Measurements from ENCODE around the gene SNTB2.

Gene SNTB2

GRCh38 chr16:69301861-69302260 is 114.9 kb downstream of the SNTB2 start:
- no peak for TF ChIP-seq YY1 (IDR thresholded peaks at IDR 0.05; ENCODE audit: low read depth)
- TF ChIP-seq REST (IDR thresholded peaks at IDR 0.05; ENCODE audit: low read depth) = no peak
- no peak for TF ChIP-seq NFIC (IDR thresholded peaks at IDR 0.05)
- TF ChIP-seq ZBTB7A (IDR thresholded peaks at IDR 0.05; ENCODE audit: low read depth) = no peak
- TF ChIP-seq EGR1 (IDR thresholded peaks at IDR 0.05) = no peak
- TF ChIP-seq TCF12 (IDR thresholded peaks at IDR 0.05; ENCODE audit: low read depth) = no peak
- TF ChIP-seq RAD21 (IDR thresholded peaks at IDR 0.05; ENCODE audit: low read depth) = no peak
- no peak for TF ChIP-seq MAX (IDR thresholded peaks at IDR 0.05)
- TF ChIP-seq CEBPB (IDR thresholded peaks at IDR 0.05) = no peak
- no peak for TF ChIP-seq USF1 (IDR thresholded peaks at IDR 0.05)
- TF ChIP-seq TAF1 (IDR thresholded peaks at IDR 0.05; ENCODE audit: low read depth) = no peak
- no peak for TF ChIP-seq TEAD4 (IDR thresholded peaks at IDR 0.05)
- TF ChIP-seq EP300 (IDR thresholded peaks at IDR 0.05; ENCODE audit: borderline replicate concordance) = no peak
- TF ChIP-seq FOXM1 (IDR thresholded peaks at IDR 0.05; ENCODE audit: borderline replicate concordance, low read depth) = no peak
- TF ChIP-seq CREB1 (IDR thresholded peaks at IDR 0.05; ENCODE audit: low read depth) = no peak

- TF ChIP-seq RAD21 (IDR thresholded peaks at IDR 0.05; ENCODE audit: low read depth) (no peak), EGR1 (IDR thresholded peaks at IDR 0.05) (no peak), TAF1 (IDR thresholded peaks at IDR 0.05; ENCODE audit: low read depth) (no peak), CEBPB (IDR thresholded peaks at IDR 0.05) (no peak), FOXM1 (IDR thresholded peaks at IDR 0.05; ENCODE audit: borderline replicate concordance, low read depth) (no peak), NFIC (IDR thresholded peaks at IDR 0.05) (no peak)
These were observed 115.3 kb downstream of the SNTB2 start for GRCh38 chr16:69302301-69302700.

- TF ChIP-seq YY1 (IDR thresholded peaks at IDR 0.05; ENCODE audit: low read depth) (no peak), RAD21 (IDR thresholded peaks at IDR 0.05; ENCODE audit: low read depth) (no peak), ZBTB7A (IDR thresholded peaks at IDR 0.05; ENCODE audit: low read depth) (no peak), EGR1 (IDR thresholded peaks at IDR 0.05) (no peak), USF1 (IDR thresholded peaks at IDR 0.05) (no peak), EP300 (IDR thresholded peaks at IDR 0.05; ENCODE audit: borderline replicate concordance) (no peak), REST (IDR thresholded peaks at IDR 0.05; ENCODE audit: low read depth) (no peak), MAX (IDR thresholded peaks at IDR 0.05) (no peak), NFIC (IDR thresholded peaks at IDR 0.05) (no peak), CEBPB (IDR thresholded peaks at IDR 0.05) (no peak), TAF1 (IDR thresholded peaks at IDR 0.05; ENCODE audit: low read depth) (no peak), TCF12 (IDR thresholded peaks at IDR 0.05; ENCODE audit: low read depth) (no peak), FOXM1 (IDR thresholded peaks at IDR 0.05; ENCODE audit: borderline replicate concordance, low read depth) (no peak), TEAD4 (IDR thresholded peaks at IDR 0.05) (no peak), CREB1 (IDR thresholded peaks at IDR 0.05; ENCODE audit: low read depth) (no peak)
These were observed 119.1 kb downstream of the SNTB2 start for GRCh38 chr16:69306031-69306430.

- no peak for TF ChIP-seq NFIC (IDR thresholded peaks at IDR 0.05)
- TF ChIP-seq YY1 (IDR thresholded peaks at IDR 0.05; ENCODE audit: low read depth) = no peak
These were observed 120.1 kb downstream of the SNTB2 start for GRCh38 chr16:69307091-69307490.

- TF ChIP-seq RAD21 (IDR thresholded peaks at IDR 0.05; ENCODE audit: low read depth) = no peak
- no peak for TF ChIP-seq USF1 (IDR thresholded peaks at IDR 0.05)
- no peak for TF ChIP-seq ZBTB7A (IDR thresholded peaks at IDR 0.05; ENCODE audit: low read depth)
- TF ChIP-seq EGR1 (IDR thresholded peaks at IDR 0.05) = no peak
- TF ChIP-seq EP300 (IDR thresholded peaks at IDR 0.05; ENCODE audit: borderline replicate concordance) = no peak
- TF ChIP-seq YY1 (IDR thresholded peaks at IDR 0.05; ENCODE audit: low read depth) = no peak
- TF ChIP-seq TAF1 (IDR thresholded peaks at IDR 0.05; ENCODE audit: low read depth) = no peak
These were observed 120.9 kb downstream of the SNTB2 start for GRCh38 chr16:69307856-69308255.

GRCh38 chr16:69309316-69309715 is 122.4 kb downstream of the SNTB2 start:
- TF ChIP-seq CREB1 (IDR thresholded peaks at IDR 0.05; ENCODE audit: low read depth) (no peak), USF1 (IDR thresholded peaks at IDR 0.05) (no peak), RAD21 (IDR thresholded peaks at IDR 0.05; ENCODE audit: low read depth) (no peak), EP300 (IDR thresholded peaks at IDR 0.05; ENCODE audit: borderline replicate concordance) (no peak), YY1 (IDR thresholded peaks at IDR 0.05; ENCODE audit: low read depth) (no peak), FOXM1 (IDR thresholded peaks at IDR 0.05; ENCODE audit: borderline replicate concordance, low read depth) (no peak), MAX (IDR thresholded peaks at IDR 0.05) (no peak), TCF12 (IDR thresholded peaks at IDR 0.05; ENCODE audit: low read depth) (no peak), CEBPB (IDR thresholded peaks at IDR 0.05) (no peak), REST (IDR thresholded peaks at IDR 0.05; ENCODE audit: low read depth) (no peak), EGR1 (IDR thresholded peaks at IDR 0.05) (no peak), TAF1 (IDR thresholded peaks at IDR 0.05; ENCODE audit: low read depth) (no peak), ZBTB7A (IDR thresholded peaks at IDR 0.05; ENCODE audit: low read depth) (no peak), NFIC (IDR thresholded peaks at IDR 0.05) (no peak)

Measured in Ishikawa (cell line).